CD4-positive, alpha-beta T cell (primary cell): ENCODE results near the gene UBA1. TPM values are rescaled to one million over a fixed set of nuclear protein-coding genes. Genes with fewer than 3 reads are reported as not detected.

Experiments
- ATAC-seq: fragments of 200-7000 bp; cut with Tn5 transposase; one replicate; pipeline ENCODE4 v1.10.0; 2022; ENCODE audit warnings: mild to moderate bottlenecking; ENCODE audit not compliant: poor library complexity
- CTCF ChIA-PET: fragments of 350-600 bp; sonication (Branson Sonifier 250); formaldehyde crosslinking; loops from one replicate; lab custom pipeline; 2021; ENCODE audit warnings: antibody characterized with exemption, inconsistent platforms; lab: Charles Lee
- POLR2A ChIA-PET: fragments of 350-600 bp; sonication (Branson Sonifier 250); formaldehyde crosslinking; loops from one replicate; lab custom pipeline; 2021; ENCODE audit warnings: antibody characterized with exemption, inconsistent platforms; lab: Charles Lee
- DNase-seq, 14 experiments: peaks; one replicate each; pipeline ENCODE4 v3.0.0-alpha.2; 2013 to 2020; ENCODE audit warnings: mixed read lengths in 2 of 14
- H3K27ac ChIP-seq, 2 donors: one replicate each; pipeline versions ENCODE4 v1.5.1 to v1.7.0; 2013; ENCODE audit warnings: low read length in 2 of 2, low read depth in 1 of 2, mild to moderate bottlenecking in 1 of 2
- H3K27me3 ChIP-seq, 2 experiments: 1 replicate in 1 of 2; 2 replicates in 1 of 2; pipeline versions ENCODE4 v1.6.1 to v1.7.0; 2013; ENCODE audit warnings: low read length in 2 of 2, control low read depth in 1 of 2, mild to moderate bottlenecking in 1 of 2, moderate library complexity in 1 of 2; ENCODE audit not compliant: insufficient read depth in 2 of 2, control insufficient read depth in 1 of 2
- H3K36me3 ChIP-seq: one replicate; pipeline ENCODE4 v1.6.1; 2013; ENCODE audit warnings: low read length, control low read depth; ENCODE audit not compliant: insufficient read depth
- H3K4me1 ChIP-seq: one replicate; pipeline ENCODE4 v1.6.1; 2013; ENCODE audit warnings: low read length, control low read depth; ENCODE audit not compliant: insufficient read depth
- H3K4me3 ChIP-seq: one replicate; pipeline ENCODE4 v1.5.1; 2013; ENCODE audit warnings: mild to moderate bottlenecking, low read length, moderate library complexity
- H3K9me3 ChIP-seq, 2 experiments: 1 replicate in 1 of 2; 2 replicates in 1 of 2; pipeline versions ENCODE4 v1.6.1 to v1.7.0; 2013; ENCODE audit warnings: low read length in 2 of 2, mild to moderate bottlenecking in 2 of 2, control low read depth in 1 of 2, moderate library complexity in 1 of 2; ENCODE audit not compliant: control insufficient read depth in 1 of 2, insufficient read depth in 1 of 2
- H3K27ac Mint-ChIP-seq: one replicate; pipeline ENCODE4 v1.8.0; 2020; ENCODE audit warnings: mixed read lengths
- H3K27me3 Mint-ChIP-seq: one replicate; pipeline ENCODE4 v1.8.0; 2021; ENCODE audit warnings: mixed read lengths
- H3K36me3 Mint-ChIP-seq: one replicate; pipeline ENCODE4 v1.8.0; 2021; ENCODE audit warnings: low read depth, mixed read lengths
- H3K4me1 Mint-ChIP-seq: one replicate; pipeline ENCODE4 v1.8.0; 2021; ENCODE audit warnings: low read depth, mixed read lengths
- H3K4me3 Mint-ChIP-seq: one replicate; pipeline ENCODE4 v1.8.0; 2020; ENCODE audit warnings: mild to moderate bottlenecking, mixed read lengths
- H3K9me3 Mint-ChIP-seq: one replicate; pipeline ENCODE4 v1.8.0; 2020; ENCODE audit warnings: mixed read lengths
- CTCF ChIP-seq: fragments of 200-600 bp; IDR thresholded peaks from one replicate; pipeline ENCODE4 v1.8.0; 2022; ENCODE audit warnings: antibody characterized with exemption, mild to moderate bottlenecking
- intact Hi-C, 2 experiments: fragments of 100-400 bp; cut with DNase I in 1 of 2; cut with micrococcal nuclease in 1 of 2; formaldehyde crosslinking; loops; one replicate each; pipeline versions ENCODE4 v1.15.1 to v1.9.0; 2023 to 2025; cut with DNase I, micrococcal nuclease
- total RNA-seq, 174 experiments: library from RNA in 2 of 174; stranded (reverse) in 2 of 174; gene quantifications; one replicate each; pipeline ENCODE4 v1.2.3 and lab custom pipeline; 2021 to 2026

UBA1 gene
- total RNA-seq, 2 experiments from 2014 or later: 70.0 to 72.1 TPM

GRCh38 chrX:47232197-47232802 is 38.7 kb downstream of the UBA1 start:
- ChIA-PET POLR2A (interaction anchor here (0.9 to 3.5 kb wide), 11 partner anchors 12 to 1924 kb away, joined by 3 to 137 read pairs (median 5); partner anchors contain the start of genes ARAF, CDK16, NDUFB11 and RBM10), CTCF (interaction anchor here (1.7 kb wide), 1 partner anchor 88 kb away, joined by 6 read pairs; the partner anchor contains the start of genes NDUFB11 and RBM10)
- Mint-ChIP-seq H3K9me3 (no peaks in the 10 kb centered on the region), H3K36me3 (peaks cover 30% of the 10 kb centered on the region), H3K4me3 (peak overlapping the region; percentile 91), H3K27ac (peak overlapping the region; percentile 93), H3K4me1 (peaks cover 31% of the 10 kb centered on the region), H3K27me3 (no peaks in the 10 kb centered on the region)
- H3K9me3 ChIP-seq: no peaks in the 10 kb centered on the region
- peak overlapping the region; percentile 95 to 98 for H3K27ac ChIP-seq
- ATAC-seq (no peak), DNase-seq (no peak)
- H3K27me3 ChIP-seq: no peaks in the 10 kb centered on the region
- peaks cover 10% of the 10 kb centered on the region for H3K4me1 ChIP-seq
- peak overlapping the region; percentile 91 for H3K4me3 ChIP-seq
- H3K36me3 ChIP-seq: peaks cover 13% of the 10 kb centered on the region
- intact Hi-C loops: loop anchor here (2.0 to 5.0 kb wide), 2 partner anchors 150 to 153 kb away; no protein-coding TSS in a partner anchor
- TF ChIP-seq CTCF: no peak

GRCh38 chrX:47232803-47233332 is 39.2 kb downstream of the UBA1 start, which contains the start of gene USP11:
Gene USP11, plus strand, starts transcription at chrX:47233009. Its CDS starts 35 bp downstream, at chrX:47233044.
- no peaks in the 10 kb centered on the region for H3K27me3 ChIP-seq
- CTCF ChIA-PET: interaction anchor here (1.7 kb wide), 1 partner anchor 88 kb away, joined by 6 read pairs; the partner anchor contains the start of genes NDUFB11 and RBM10
- intact Hi-C loops: loop anchor here (1.0 to 5.0 kb wide), 4 partner anchors 15 to 152 kb away; partner anchors contain the start of gene CDK16 (in 1 of the 2)
- POLR2A ChIA-PET: interaction anchor here (0.8 to 3.5 kb wide), 18 partner anchors 13 to 1923 kb away, joined by 3 to 137 read pairs (median 4); partner anchors contain the start of genes ARAF, CDK16, NDUFB11 and RBM10
- H3K4me1 Mint-ChIP-seq: peaks cover 31% of the 10 kb centered on the region
- H3K9me3 ChIP-seq: no peaks in the 10 kb centered on the region
- H3K27ac ChIP-seq: peak within 1 kb of the TSS; percentile 95 to 98
- no peaks in the 10 kb centered on the region for H3K9me3 Mint-ChIP-seq
- H3K36me3 ChIP-seq: peaks cover 11% of the 10 kb centered on the region
- peak within 1 kb of the TSS; percentile 91 for H3K4me3 Mint-ChIP-seq
- peak within 1 kb of the TSS; percentile 91 for H3K4me3 ChIP-seq
- H3K27me3 Mint-ChIP-seq: no peaks in the 10 kb centered on the region
- peak in 13 of 14 experiments; percentile 12 to 74 (median 40) for DNase-seq
- no peak for TF ChIP-seq CTCF
- peaks cover 10% of the 10 kb centered on the region for H3K4me1 ChIP-seq
- peak; percentile 1 for ATAC-seq
- H3K36me3 Mint-ChIP-seq: peaks cover 24% of the 10 kb centered on the region
- H3K27ac Mint-ChIP-seq: peak within 1 kb of the TSS; percentile 93

- no peak for TF ChIP-seq CTCF
- DNase-seq: peak; percentile 87 to 98 (median 92)
- peaks cover 18% of the 10 kb centered on the region for H3K36me3 Mint-ChIP-seq
- H3K9me3 Mint-ChIP-seq: no peaks in the 10 kb centered on the region
- peak overlapping the region; percentile 91 for H3K4me3 ChIP-seq
- H3K4me1 Mint-ChIP-seq: peaks cover 31% of the 10 kb centered on the region
- no peaks in the 10 kb centered on the region for H3K27me3 ChIP-seq
- peak; percentile 88 for ATAC-seq
- H3K27me3 Mint-ChIP-seq: no peaks in the 10 kb centered on the region
- POLR2A ChIA-PET: interaction anchor here (0.8 to 3.5 kb wide), 16 partner anchors 13 to 1846 kb away, joined by 3 to 137 read pairs (median 4); partner anchors contain the start of genes ARAF, CDK16, NDUFB11 and RBM10
- H3K36me3 ChIP-seq: peaks cover 6% of the 10 kb centered on the region
- H3K4me3 Mint-ChIP-seq: peak overlapping the region; percentile 91
- H3K27ac Mint-ChIP-seq: peak overlapping the region; percentile 93
- CTCF ChIA-PET: interaction anchor here (1.7 kb wide), 1 partner anchor 89 kb away, joined by 6 read pairs; the partner anchor contains the start of genes NDUFB11 and RBM10
- intact Hi-C loops: loop anchor here (1.0 to 5.0 kb wide), 4 partner anchors 15 to 151 kb away; partner anchors contain the start of gene CDK16 (in 1 of the 2)
- H3K9me3 ChIP-seq: no peaks in the 10 kb centered on the region
- H3K27ac ChIP-seq: peak overlapping the region; percentile 95 to 98
- peaks cover 10% of the 10 kb centered on the region for H3K4me1 ChIP-seq
These were observed 39.9 kb downstream of the UBA1 start for GRCh38 chrX:47233333-47234113.
